GM12878 (cell line): ENCODE results near the gene CDK11A. TPM values are rescaled to one million over a fixed set of nuclear protein-coding genes. Genes with fewer than 3 reads are reported as not detected.
"Not testable (repeated sequence)": the region's sequence is repeated elsewhere in the genome, so short reads cannot be mapped to it uniquely, and the experiment has no call there.

ENCODE experiments used
- ATAC-seq: fragments of 200-7000 bp; cut with Tn5 transposase; 3 replicates; pipeline ENCODE4 v1.9.1; 2020; ENCODE audit warnings: mild to moderate bottlenecking, moderate library complexity
- BruUV-seq: library from RNA; stranded (reverse); fragments of 400-500 nt; replicated peaks from 2 replicates; lab custom pipeline; 2021; lab: Mats Ljungman, UMichigan
- CTCF ChIA-PET: fragments of 300-600 bp; sonication (Branson Sonifier 250); formaldehyde crosslinking; extraction: SDS; loops from one replicate; lab custom pipeline; 2021; ENCODE audit warnings: inconsistent platforms; lab: Yijun Ruan, JAX
- POLR2A ChIA-PET: fragments of 350-600 bp; formaldehyde crosslinking; extraction: SDS; loops from one replicate; lab custom pipeline; 2021; ENCODE audit warnings: inconsistent platforms; lab: Charles Lee
- RAD21 ChIA-PET: fragments of 300-600 bp; sonication (Branson Sonifier 250); formaldehyde crosslinking; loops from one replicate; lab custom pipeline; 2023; ENCODE audit warnings: antibody characterized with exemption; ENCODE audit not compliant: unreplicated experiment; lab: Charles Lee
- SMC1A ChIA-PET: fragments of 300-600 bp; sonication (Branson Sonifier 250); formaldehyde crosslinking; loops from one replicate; lab custom pipeline; 2023; ENCODE audit not compliant: unreplicated experiment, uncharacterized antibody; lab: Charles Lee
- DNase-seq: peaks from one replicate; pipeline ENCODE4 v3.0.0-alpha.2; 2011; ENCODE audit warnings: low read depth, low spot score
- FAIRE-seq: peaks from 3 replicates; lab custom pipeline; 2011; peaks lifted over from hg19 to GRCh38; lab: Jason Lieb, UNC
- H2AFZ ChIP-seq: 2 replicates; pipeline ENCODE4 v1.6.0; 2011; ENCODE audit warnings: low read depth, low read length, control low read depth; ENCODE audit not compliant: control insufficient read depth
- H3K27ac ChIP-seq: 2 replicates; pipeline ENCODE4 v1.5.1; 2011; ENCODE audit warnings: control low read depth; ENCODE audit not compliant: control insufficient read depth, insufficient read depth
- H3K27me3 ChIP-seq, 2 experiments: replicated peaks in 1 of 2; 2 replicates each; pipeline versions ENCODE4 v1.6.0 to v1.6.1; 2011; ENCODE audit warnings: low read length in 1 of 2; ENCODE audit not compliant: control insufficient read depth in 2 of 2, insufficient read depth in 2 of 2
- H3K36me3 ChIP-seq, 2 experiments: 2 replicates each; pipeline ENCODE4 v1.5.1; 2011; ENCODE audit warnings: low read length in 1 of 2; ENCODE audit not compliant: control insufficient read depth in 2 of 2, insufficient read depth in 2 of 2
- H3K4me1 ChIP-seq: 2 replicates; pipeline ENCODE4 v1.6.1; 2011; ENCODE audit warnings: mild to moderate bottlenecking, low read length, moderate library complexity, mixed read lengths; ENCODE audit not compliant: control insufficient read depth, insufficient read depth
- H3K4me2 ChIP-seq: 2 replicates; pipeline ENCODE4 v1.6.0; 2011; ENCODE audit warnings: control low read depth; ENCODE audit not compliant: control insufficient read depth, insufficient read depth
- H3K4me3 ChIP-seq: fragments of 200-600 bp; sonication (generic); 2 replicates; pipeline ENCODE4 v1.5.1; 2016
- H3K79me2 ChIP-seq: 2 replicates; pipeline ENCODE4 v1.6.0; 2011; ENCODE audit warnings: low read length; ENCODE audit not compliant: control insufficient read depth, insufficient read depth
- H3K9ac ChIP-seq: 2 replicates; pipeline ENCODE4 v1.8.0; 2011; ENCODE audit warnings: low read length, control low read depth, mixed read lengths; ENCODE audit not compliant: control insufficient read depth, insufficient read depth
- H3K9me3 ChIP-seq: replicated peaks from 3 replicates; pipeline ENCODE4 v1.5.1; 2011; ENCODE audit warnings: mild to moderate bottlenecking, low read length; ENCODE audit not compliant: control insufficient read depth, insufficient read depth
- H4K20me1 ChIP-seq: 2 replicates; pipeline ENCODE4 v1.6.0; 2011; ENCODE audit not compliant: control insufficient read depth, insufficient read depth
- WGBS: methylation state at CpG from one replicate; pipeline ENCODE4 v1.1.6; 2016; ENCODE audit warnings: low lambda C conversion rate; ENCODE audit not compliant: insufficient replicate concordance, insufficient coverage; ENCODE audit errors: missing lambda C conversion rate; 5-methylcytosine and 5-hydroxymethylcytosine counted together
- in situ Hi-C: fragments of 300-500 bp; cut with MboI; formaldehyde crosslinking; loops from 9 replicates; pipeline ENCODE4 v1.14.3; 2018; ENCODE audit warnings: mixed read lengths
- intact Hi-C: fragments of 100-400 bp; cut with micrococcal nuclease; formaldehyde crosslinking; loops from one replicate; pipeline ENCODE4 v1.14.2; 2022; ENCODE audit not compliant: unreplicated experiment
- polyA plus RNA-seq, 11 experiments: library from polyadenylated mRNA; depleted of rRNA in 4 of 11; unstranded in 6 of 11; stranded (reverse) in 5 of 11; fragments of >200 nt; fragmentation: Nextera tagmentation in 4 of 11; fragmentation: Illumina TruSeq in 1 of 11; extraction: Ambion mirVana in 4 of 11; extraction: Trizol in 1 of 11; gene quantifications; 1 replicate in 1 of 11; 2 replicates in 10 of 11; pipeline versions ENCODE4 v1.2.1 to v1.2.3, GENCODE V29; 2011 to 2016; ENCODE audit warnings: inconsistent platforms in 2 of 11, missing spikeins in 2 of 11, low read depth in 1 of 11
- total RNA-seq, 4 experiments: library from RNA; depleted of rRNA in 3 of 4; stranded (reverse); fragments of >200 nt in 3 of 4; fragmentation: Illumina TruSeq in 1 of 4; extraction: Trizol in 1 of 4; gene quantifications; 2 replicates each; pipeline versions ENCODE4 v1.2.1 to v1.2.3, GENCODE V29; 2013 to 2021

The CDK11A gene
- total and polyA plus RNA-seq, 10 of the 15 experiments (the other 5 are each of a cell fraction or from before 2014, with no cell fraction given), result 5.1 to 46.0 (median 25.9) TPM

- RAD21 ChIA-PET, H3K27ac ChIP-seq, ATAC-seq, H3K9ac ChIP-seq, H3K9me3 ChIP-seq, BruUV-seq, CTCF ChIA-PET, FAIRE-seq, DNase-seq, H3K79me2 ChIP-seq, in situ Hi-C loops, H3K36me3 ChIP-seq, H2AFZ ChIP-seq, H3K4me3 ChIP-seq, POLR2A ChIA-PET, intact Hi-C loops, H3K27me3 ChIP-seq, H3K4me2 ChIP-seq, H3K4me1 ChIP-seq, H4K20me1 ChIP-seq, SMC1A ChIA-PET: not testable (repeated sequence)
- 100% methylated on average over 6 of the region's 18 CpGs for WGBS
Measured at GRCh38 chr1:1702506-1702905, 21.7 kb downstream of the CDK11A start.

GRCh38 chr1:1700557-1700956 is 23.6 kb downstream of the CDK11A start:
- CTCF ChIA-PET, H2AFZ ChIP-seq, ATAC-seq, POLR2A ChIA-PET, H3K4me1 ChIP-seq, H3K27me3 ChIP-seq, H3K27ac ChIP-seq, SMC1A ChIA-PET, H3K9ac ChIP-seq, DNase-seq, FAIRE-seq, H3K36me3 ChIP-seq, H3K79me2 ChIP-seq, RAD21 ChIA-PET, H3K4me2 ChIP-seq, BruUV-seq, intact Hi-C loops, H4K20me1 ChIP-seq, H3K4me3 ChIP-seq, in situ Hi-C loops, H3K9me3 ChIP-seq: not testable (repeated sequence)
- WGBS, result no CpG with 5 or more reads among the region's 33 CpGs

- H3K79me2 ChIP-seq, H3K27me3 ChIP-seq, POLR2A ChIA-PET, H3K4me1 ChIP-seq, H3K27ac ChIP-seq, SMC1A ChIA-PET, H3K9ac ChIP-seq, H4K20me1 ChIP-seq, H3K36me3 ChIP-seq, H3K9me3 ChIP-seq, H3K4me3 ChIP-seq, FAIRE-seq, in situ Hi-C loops, BruUV-seq, CTCF ChIA-PET, DNase-seq, H3K4me2 ChIP-seq, H2AFZ ChIP-seq, intact Hi-C loops, RAD21 ChIA-PET: not testable (repeated sequence)
- WGBS, result no CpG with 5 or more reads among the region's 45 CpGs
- ATAC-seq, result peak; percentile 9; the same call in 2 of the 3 replicates
Measured at GRCh38 chr1:1700067-1700466, 24.1 kb downstream of the CDK11A start.

- SMC1A ChIA-PET, H2AFZ ChIP-seq, H3K4me2 ChIP-seq, H3K36me3 ChIP-seq, H3K4me1 ChIP-seq, ATAC-seq, H3K27me3 ChIP-seq, RAD21 ChIA-PET, BruUV-seq, in situ Hi-C loops, H3K9ac ChIP-seq, H3K4me3 ChIP-seq, DNase-seq, H4K20me1 ChIP-seq, POLR2A ChIA-PET, intact Hi-C loops, H3K27ac ChIP-seq, FAIRE-seq, H3K79me2 ChIP-seq, CTCF ChIA-PET, H3K9me3 ChIP-seq: not testable (repeated sequence)
- 79% methylated on average over 11 of the region's 19 CpGs for WGBS
Measured at GRCh38 chr1:1699061-1699460, 25.1 kb downstream of the CDK11A start.
